NK-92 (cell line): ENCODE measurements around the gene TTC9B.
"Not testable (repeated sequence)": the region's sequence is repeated elsewhere in the genome, so short reads cannot be mapped to it uniquely, and the experiment has no call there.

Experiments used
- DNase-seq: peaks from one replicate; lab custom pipeline; 2025; ENCODE audit not compliant: unreplicated experiment; lab: John Stamatoyannopoulos, UW

The TTC9B gene

GRCh38 chr19:40174092-40174491, 44.1 kb downstream of the TTC9B start:
- DNase-seq, result no peak

- not testable (repeated sequence) for DNase-seq
Observed at GRCh38 chr19:40171293-40171692, 46.9 kb downstream of the TTC9B start.

GRCh38 chr19:40170303-40170989, 47.7 kb downstream of the TTC9B start:
- DNase-seq, result not testable (repeated sequence)

- not testable (repeated sequence) for DNase-seq
Observed at GRCh38 chr19:40169482-40170302, 48.5 kb downstream of the TTC9B start.
